ENCODE results near the gene EPB41L5. TPM values are rescaled to one million over a fixed set of nuclear protein-coding genes. Genes with fewer than 3 reads are reported as not detected.

EPB41L5 gene
- total RNA-seq, 1 donor from 2014 or later: 75.3 TPM

GRCh38 chr2:120224735-120225548 lies 212.1 kb downstream of the EPB41L5 start:
- DNase-seq (ENCODE audit: low spot score, unreplicated experiment): no peak

GRCh38 chr2:120225549-120226065 lies 212.7 kb downstream of the EPB41L5 start:
- H3K27ac Mint-ChIP-seq: no peak overlapping the region
- peaks cover 43% of the 10 kb centered on the region for H3K27me3 Mint-ChIP-seq
- no peak for DNase-seq (ENCODE audit: low spot score, unreplicated experiment)
- peak overlapping the region; percentile 45 for H3K4me3 Mint-ChIP-seq (ENCODE audit: low read depth)
- TF ChIP-seq CTCF (IDR thresholded peaks at IDR 0.05; ENCODE audit: unreplicated experiment): no peak
- peaks cover 6% of the 10 kb centered on the region for H3K4me1 Mint-ChIP-seq (ENCODE audit: low read depth)
- peaks cover 4% of the 10 kb centered on the region for H3K9me3 Mint-ChIP-seq (ENCODE audit: low read depth)
- peaks cover 15% of the 10 kb centered on the region for H3K36me3 Mint-ChIP-seq (ENCODE audit: insufficient read depth)

More at GRCh38 chr2:120224735-120225548, 212.1 kb downstream of the EPB41L5 start:
- Mint-ChIP-seq H3K9me3 (ENCODE audit: low read depth) (peaks cover 4% of the 10 kb centered on the region), H3K27me3 (peaks cover 43% of the 10 kb centered on the region), H3K4me3 (ENCODE audit: low read depth) (peak overlapping the region; percentile 74), H3K36me3 (ENCODE audit: insufficient read depth) (peaks cover 17% of the 10 kb centered on the region), H3K4me1 (ENCODE audit: low read depth) (peaks cover 2% of the 10 kb centered on the region), H3K27ac (no peak overlapping the region)
- no peak for TF ChIP-seq CTCF (IDR thresholded peaks at IDR 0.05; ENCODE audit: unreplicated experiment)

- peak overlapping the region; percentile 38 for H3K27ac Mint-ChIP-seq
Observed at GRCh38 chr2:120226316-120226715, 213.4 kb downstream of the EPB41L5 start.

GRCh38 chr2:120227111-120227991 lies 214.5 kb downstream of the EPB41L5 start:
- Mint-ChIP-seq H3K4me1 (ENCODE audit: low read depth) (peaks cover 8% of the 10 kb centered on the region), H3K27ac (no peak overlapping the region)
- DNase-seq (ENCODE audit: low spot score, unreplicated experiment): no peak

More at GRCh38 chr2:120226316-120226715, 213.4 kb downstream of the EPB41L5 start:
- peaks cover 43% of the 10 kb centered on the region for H3K27me3 Mint-ChIP-seq
- peaks cover 8% of the 10 kb centered on the region for H3K4me1 Mint-ChIP-seq (ENCODE audit: low read depth)
- peaks cover 4% of the 10 kb centered on the region for H3K9me3 Mint-ChIP-seq (ENCODE audit: low read depth)
- peaks cover 9% of the 10 kb centered on the region for H3K36me3 Mint-ChIP-seq (ENCODE audit: insufficient read depth)
- TF ChIP-seq CTCF (IDR thresholded peaks at IDR 0.05; ENCODE audit: unreplicated experiment): no peak
- H3K4me3 Mint-ChIP-seq (ENCODE audit: low read depth): no peak overlapping the region
- DNase-seq (ENCODE audit: low spot score, unreplicated experiment): no peak

More at GRCh38 chr2:120227111-120227991, 214.5 kb downstream of the EPB41L5 start:
- Mint-ChIP-seq H3K9me3 (ENCODE audit: low read depth) (peaks cover under 1% of the 10 kb centered on the region), H3K36me3 (ENCODE audit: insufficient read depth) (peaks cover under 1% of the 10 kb centered on the region), H3K4me3 (ENCODE audit: low read depth) (no peak overlapping the region), H3K27me3 (peaks cover 43% of the 10 kb centered on the region)
- TF ChIP-seq CTCF (IDR thresholded peaks at IDR 0.05; ENCODE audit: unreplicated experiment): no peak

All from progenitor cell of endocrine pancreas (in vitro differentiated cells).